GM23248 (cell line): ENCODE data around the gene REPS1.

Experiments used
- EZH2 ChIP-seq: fragments of 200-600 bp; sonication (generic); IDR thresholded peaks from 2 replicates; pipeline ENCODE4 v1.6.1; 2018; ENCODE audit warnings: antibody characterized with exemption, mild to moderate bottlenecking; ENCODE audit not compliant: insufficient read depth, poor library complexity, severe bottlenecking
- EZH2phosphoT487 ChIP-seq: fragments of 200-600 bp; sonication (generic); IDR thresholded peaks from 2 replicates; pipeline ENCODE4 v1.6.1; 2018; ENCODE audit warnings: antibody characterized with exemption, moderate library complexity, mild to moderate bottlenecking, low read depth; ENCODE audit not compliant: insufficient read depth

DNA sequence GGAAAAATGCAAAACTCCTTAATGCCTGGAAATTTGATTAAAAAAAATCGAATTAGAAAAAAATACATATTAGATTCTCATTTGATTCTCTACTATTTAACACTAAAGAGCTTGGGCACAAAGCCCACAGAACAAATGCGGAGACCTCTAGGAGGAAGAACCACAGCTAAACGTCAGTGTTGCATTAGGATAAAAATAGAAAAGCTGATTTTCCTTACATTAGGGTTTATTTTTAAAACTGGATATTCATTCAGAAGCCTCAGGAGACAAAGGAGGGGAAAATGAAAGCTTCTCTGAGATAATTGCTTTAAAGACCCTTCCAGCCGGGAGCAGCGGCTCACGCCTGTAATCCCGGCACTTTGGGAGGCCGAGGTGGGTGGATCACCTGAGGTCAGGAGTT lies 114.9 kb downstream of the REPS1 start:
- no peak for TF ChIP-seq EZH2
- no peak for TF ChIP-seq EZH2phosphoT487
